Body of pancreas (tissue), 4 donors: ENCODE data around the gene RAD21L1. TPM values are rescaled to one million over a fixed set of nuclear protein-coding genes. Genes with fewer than 3 reads are reported as not detected.

ENCODE experiments used
- ATAC-seq: fragments of 150-250 bp; one replicate; pipeline ENCODE4 v1.9.1; 2016
- DNase-seq, 4 donors: peaks; one replicate each; pipeline ENCODE4 v3.0.0-alpha.2; 2019
- H3K27ac ChIP-seq, 4 donors: fragments of 200-600 bp; sonication (generic); 1 replicate in 3 of 4; 2 replicates in 1 of 4; pipeline versions ENCODE4 v1.5.1 to v1.6.1; 2016 to 2019; ENCODE audit warnings: mild to moderate bottlenecking in 1 of 4, mixed read lengths in 1 of 4, moderate library complexity in 1 of 4
- H3K27me3 ChIP-seq, 2 donors: fragments of 200-600 bp; sonication (generic); one replicate each; pipeline ENCODE4 v1.6.0; 2016; ENCODE audit warnings: mild to moderate bottlenecking in 1 of 2
- H3K36me3 ChIP-seq, 2 donors: fragments of 200-600 bp; sonication (generic); replicated peaks in 1 of 2; 2 replicates each; pipeline ENCODE4 v1.5.1; 2016; ENCODE audit warnings: low read depth in 2 of 2; ENCODE audit not compliant: insufficient read depth in 1 of 2
- H3K4me1 ChIP-seq: fragments of 200-600 bp; sonication (generic); one replicate; pipeline ENCODE4 v1.6.0; 2016
- H3K4me3 ChIP-seq, 2 donors: fragments of 200-600 bp; sonication (generic); 1 replicate in 1 of 2; 2 replicates in 1 of 2; pipeline ENCODE4 v1.5.1; 2016 to 2019
- H3K9me3 ChIP-seq, 3 donors: fragments of 200-600 bp; sonication (generic); 1 replicate in 2 of 3; 2 replicates in 1 of 3; pipeline ENCODE4 v1.5.1; 2016
- CTCF ChIP-seq, 7 experiments: fragments of 450-650 bp in 4 of 7; fragments of 200-600 bp in 3 of 7; sonication (generic) in 3 of 7; IDR thresholded peaks; one replicate each; pipeline ENCODE4 v1.5.1; 2016 to 2019; ENCODE audit warnings: antibody characterized with exemption in 7 of 7
- POLR2A ChIP-seq, 3 donors: fragments of 450-650 bp; IDR thresholded peaks; one replicate each; pipeline ENCODE4 v1.6.1; 2016; ENCODE audit warnings: antibody characterized with exemption in 3 of 3, mild to moderate bottlenecking in 2 of 3
- WGBS, 2 donors: methylation state at CpG; one replicate each; pipeline ENCODE4 v1.1.5; 2017; 5-methylcytosine and 5-hydroxymethylcytosine counted together
- intact Hi-C: fragments of 100-400 bp; cut with DNase I; formaldehyde crosslinking; loops from one replicate; pipeline ENCODE4 v1.15.1; 2023
- total RNA-seq, 2 donors: library from RNA; depleted of rRNA; stranded (reverse); fragments of >200 nt; gene quantifications; one replicate each; pipeline ENCODE4 v1.1.0, GENCODE V29; 2016

The RAD21L1 gene
- total RNA-seq, 2 donors from 2014 or later = not detected

- ATAC-seq (no peak), DNase-seq (no peak)
- intact Hi-C loops = no loop called here
- Histone ChIP-seq H3K27me3 (no peaks in the 10 kb centered on the region), H3K4me1 (no peaks in the 10 kb centered on the region), H3K4me3 (no peak overlapping the region), H3K9me3 (no peaks in the 10 kb centered on the region), H3K36me3 (no peaks in the 10 kb centered on the region), H3K27ac (no peak overlapping the region)
- no peak for TF ChIP-seq CTCF (IDR thresholded peaks at IDR 0.05)
- no peak for TF ChIP-seq POLR2A (IDR thresholded peaks at IDR 0.05)
- WGBS, 2 donors = 46 to 84% methylated on average over 2 of the region's 2 CpGs
Observed at GRCh38 chr20:1196634-1197033, 29.2 kb upstream of the RAD21L1 start.

GRCh38 chr20:1197801-1198200 lies 28.0 kb upstream of the RAD21L1 start:
- Histone ChIP-seq H3K36me3 (no peaks in the 10 kb centered on the region), H3K27ac (no peak overlapping the region), H3K4me1 (no peaks in the 10 kb centered on the region), H3K9me3 (no peaks in the 10 kb centered on the region), H3K4me3 (no peak overlapping the region), H3K27me3 (no peaks in the 10 kb centered on the region)
- 79 to 81% methylated on average over 7 of the region's 7 CpGs for WGBS, 2 donors
- no peak for ATAC-seq
- DNase-seq = no peak
- intact Hi-C loops = no loop called here
- no peak for TF ChIP-seq CTCF (IDR thresholded peaks at IDR 0.05)
- no peak for TF ChIP-seq POLR2A (IDR thresholded peaks at IDR 0.05)

- H3K4me3 ChIP-seq = no peak overlapping the region
- no peak for DNase-seq
- no peaks in the 10 kb centered on the region for H3K27me3 ChIP-seq
- no peak for ATAC-seq
- TF ChIP-seq POLR2A (IDR thresholded peaks at IDR 0.05) = no peak
- no peaks in the 10 kb centered on the region for H3K4me1 ChIP-seq
- no peak overlapping the region for H3K27ac ChIP-seq
- H3K36me3 ChIP-seq = no peaks in the 10 kb centered on the region
- intact Hi-C loops = no loop called here
- no peaks in the 10 kb centered on the region for H3K9me3 ChIP-seq
- 78 to 83% methylated on average over 5 of the region's 5 CpGs for WGBS, 2 donors
Observed at GRCh38 chr20:1198751-1199150, 27.1 kb upstream of the RAD21L1 start.

- H3K4me3 ChIP-seq = no peak overlapping the region
- no peak for TF ChIP-seq POLR2A (IDR thresholded peaks at IDR 0.05)
- TF ChIP-seq CTCF (IDR thresholded peaks at IDR 0.05) = no peak
- no peaks in the 10 kb centered on the region for H3K36me3 ChIP-seq
- intact Hi-C loops = no loop called here
- WGBS, 2 donors = 58 to 64% methylated on average over 7 of the region's 7 CpGs
- H3K9me3 ChIP-seq = no peaks in the 10 kb centered on the region
- H3K27ac ChIP-seq = no peak overlapping the region
- ATAC-seq (no peak), DNase-seq (no peak)
- no peaks in the 10 kb centered on the region for H3K27me3 ChIP-seq
- H3K4me1 ChIP-seq = no peaks in the 10 kb centered on the region
Observed at GRCh38 chr20:1199212-1199873, 26.5 kb upstream of the RAD21L1 start.

GRCh38 chr20:1199964-1200363 lies 25.9 kb upstream of the RAD21L1 start:
- no peak overlapping the region for H3K4me3 ChIP-seq
- no peaks in the 10 kb centered on the region for H3K9me3 ChIP-seq
- no peaks in the 10 kb centered on the region for H3K27me3 ChIP-seq
- TF ChIP-seq POLR2A (IDR thresholded peaks at IDR 0.05) = no peak
- no peak for TF ChIP-seq CTCF (IDR thresholded peaks at IDR 0.05)
- H3K36me3 ChIP-seq = no peaks in the 10 kb centered on the region
- H3K27ac ChIP-seq = no peak overlapping the region
- ATAC-seq (no peak), DNase-seq (no peak)
- H3K4me1 ChIP-seq = no peaks in the 10 kb centered on the region
- WGBS, 2 donors = 100% methylated on average over 1 of the region's 1 CpG
- intact Hi-C loops = no loop called here
